Neural progenitor cell (in vitro differentiated cells): ENCODE measurements around the gene CAMSAP1. TPM values are rescaled to one million over a fixed set of nuclear protein-coding genes. Genes with fewer than 3 reads are reported as not detected.

ENCODE experiments used
- DNase-seq: peaks from one replicate; pipeline ENCODE4 v3.0.0-alpha.2; 2016; ENCODE audit warnings: low spot score
- H2AFZ ChIP-seq: fragments of 200-600 bp; sonication (generic); replicated peaks from 2 replicates; pipeline ENCODE4 v1.6.1; 2016; ENCODE audit warnings: antibody characterized with exemption
- H3F3A ChIP-seq: fragments of 200-600 bp; sonication (generic); 2 replicates; pipeline ENCODE4 v1.6.1; 2016; ENCODE audit warnings: antibody characterized with exemption, low read depth
- H3K27ac ChIP-seq: fragments of 200-600 bp; sonication (generic); 2 replicates; pipeline ENCODE4 v1.5.1; 2016; ENCODE audit warnings: mild to moderate bottlenecking
- H3K27me3 ChIP-seq: fragments of 200-600 bp; sonication (generic); 2 replicates; pipeline ENCODE4 v1.6.1; 2016; ENCODE audit warnings: mild to moderate bottlenecking, moderate library complexity
- H3K36me3 ChIP-seq: fragments of 200-600 bp; sonication (generic); 2 replicates; pipeline ENCODE4 v1.5.1; 2016
- H3K4me1 ChIP-seq: fragments of 200-600 bp; sonication (generic); 2 replicates; pipeline ENCODE4 v1.6.1; 2016; ENCODE audit warnings: mixed run types
- H3K4me2 ChIP-seq: fragments of 200-600 bp; sonication (generic); 2 replicates; pipeline ENCODE4 v1.6.1; 2016
- H3K4me3 ChIP-seq: fragments of 200-600 bp; sonication (generic); 2 replicates; pipeline ENCODE4 v1.5.1; 2016
- H3K79me2 ChIP-seq: fragments of 200-600 bp; sonication (generic); 2 replicates; pipeline ENCODE4 v1.6.1; 2016; ENCODE audit warnings: low read depth
- H3K9ac ChIP-seq: fragments of 200-600 bp; sonication (generic); 2 replicates; pipeline ENCODE4 v1.6.1; 2016
- H3K9me3 ChIP-seq: fragments of 200-600 bp; sonication (generic); 2 replicates; pipeline ENCODE4 v1.5.1; 2016; ENCODE audit warnings: low read depth
- H4K20me1 ChIP-seq: fragments of 200-600 bp; sonication (generic); 2 replicates; pipeline ENCODE4 v1.6.1; 2016; ENCODE audit warnings: low read depth
- H3K27ac Mint-ChIP-seq: 3 replicates; pipeline ENCODE4 v1.8.0; 2021; ENCODE audit warnings: mixed read lengths
- H3K27me3 Mint-ChIP-seq: 2 replicates; pipeline ENCODE4 v1.8.0; 2022; ENCODE audit warnings: low read depth, mild to moderate bottlenecking, inconsistent platforms, moderate library complexity, mixed read lengths; ENCODE audit not compliant: insufficient read depth
- H3K36me3 Mint-ChIP-seq: 3 replicates; pipeline ENCODE4 v1.8.0; 2021; ENCODE audit warnings: mixed read lengths
- H3K4me1 Mint-ChIP-seq: 3 replicates; pipeline ENCODE4 v1.8.0; 2021; ENCODE audit warnings: mixed read lengths
- H3K4me3 Mint-ChIP-seq: 3 replicates; pipeline ENCODE4 v1.8.0; 2021; ENCODE audit warnings: mild to moderate bottlenecking, moderate library complexity, mixed read lengths
- H3K9me3 Mint-ChIP-seq: 3 replicates; pipeline ENCODE4 v1.8.0; 2020; ENCODE audit warnings: mixed read lengths
- EZH2 ChIP-seq: fragments of 200-600 bp; sonication (generic); IDR thresholded peaks from 2 replicates; pipeline ENCODE4 v1.6.1; 2017; ENCODE audit warnings: antibody characterized with exemption, mild to moderate bottlenecking, moderate library complexity
- EZH2phosphoT487 ChIP-seq: fragments of 200-600 bp; sonication (generic); IDR thresholded peaks from 2 replicates; pipeline ENCODE4 v1.6.1; 2017; ENCODE audit warnings: antibody characterized with exemption
- total RNA-seq: library from RNA; depleted of rRNA; stranded (reverse); fragments of >200 nt; gene quantifications from 2 replicates; pipeline ENCODE4 v1.2.3, GENCODE V29; 2015; ENCODE audit warnings: low replicate concordance
- TF ChIP-seq, protein P1 (sequence below): fragments of 200-600 bp; sonication (generic); IDR thresholded peaks from 2 replicates; pipeline ENCODE4 v1.5.1; 2017; ENCODE audit warnings: antibody characterized with exemption, mild to moderate bottlenecking

The CAMSAP1 gene
- total RNA-seq, 1 donor from 2014 or later, result 39.3 TPM

DNA sequence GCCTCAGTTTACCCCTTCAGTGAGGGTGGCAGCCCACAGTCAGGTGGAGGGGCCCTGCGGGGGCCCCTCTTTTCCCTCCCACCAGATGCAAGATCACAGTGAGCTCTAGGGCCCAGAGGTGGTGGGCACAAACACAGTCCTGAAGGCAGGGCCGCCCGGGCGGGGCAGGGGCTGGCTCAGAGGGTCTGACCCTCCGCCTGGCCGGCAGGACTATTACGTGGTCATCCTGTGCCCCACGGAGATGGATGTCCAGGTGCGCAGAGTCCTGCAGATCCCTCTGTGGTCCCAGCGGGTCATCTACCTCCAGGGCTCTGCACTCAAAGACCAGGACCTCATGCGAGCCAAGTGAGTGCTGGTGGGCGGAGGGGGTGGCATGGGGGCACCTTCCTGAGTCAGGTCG is 141.9 kb downstream of the CAMSAP1 start:
- Mint-ChIP-seq H3K36me3 (peaks cover 2% of the 10 kb centered on the region), H3K4me1 (peaks cover 3% of the 10 kb centered on the region), H3K9me3 (peaks cover 14% of the 10 kb centered on the region), H3K27ac (no peak overlapping the region), H3K27me3 (peaks cover 12% of the 10 kb centered on the region), H3K4me3 (no peak overlapping the region)
- Histone ChIP-seq H3F3A (no peaks in the 10 kb centered on the region), H3K9ac (no peak overlapping the region), H3K27ac (no peak overlapping the region), H3K27me3 (no peaks in the 10 kb centered on the region), H3K9me3 (no peaks in the 10 kb centered on the region), H2AFZ (no peak overlapping the region), H4K20me1 (no peaks in the 10 kb centered on the region), H3K79me2 (no peaks in the 10 kb centered on the region), H3K4me1 (no peaks in the 10 kb centered on the region), H3K4me3 (no peak overlapping the region), H3K36me3 (no peaks in the 10 kb centered on the region), H3K4me2 (no peak overlapping the region)
- no peak for DNase-seq
- TF ChIP-seq, protein P1, sequence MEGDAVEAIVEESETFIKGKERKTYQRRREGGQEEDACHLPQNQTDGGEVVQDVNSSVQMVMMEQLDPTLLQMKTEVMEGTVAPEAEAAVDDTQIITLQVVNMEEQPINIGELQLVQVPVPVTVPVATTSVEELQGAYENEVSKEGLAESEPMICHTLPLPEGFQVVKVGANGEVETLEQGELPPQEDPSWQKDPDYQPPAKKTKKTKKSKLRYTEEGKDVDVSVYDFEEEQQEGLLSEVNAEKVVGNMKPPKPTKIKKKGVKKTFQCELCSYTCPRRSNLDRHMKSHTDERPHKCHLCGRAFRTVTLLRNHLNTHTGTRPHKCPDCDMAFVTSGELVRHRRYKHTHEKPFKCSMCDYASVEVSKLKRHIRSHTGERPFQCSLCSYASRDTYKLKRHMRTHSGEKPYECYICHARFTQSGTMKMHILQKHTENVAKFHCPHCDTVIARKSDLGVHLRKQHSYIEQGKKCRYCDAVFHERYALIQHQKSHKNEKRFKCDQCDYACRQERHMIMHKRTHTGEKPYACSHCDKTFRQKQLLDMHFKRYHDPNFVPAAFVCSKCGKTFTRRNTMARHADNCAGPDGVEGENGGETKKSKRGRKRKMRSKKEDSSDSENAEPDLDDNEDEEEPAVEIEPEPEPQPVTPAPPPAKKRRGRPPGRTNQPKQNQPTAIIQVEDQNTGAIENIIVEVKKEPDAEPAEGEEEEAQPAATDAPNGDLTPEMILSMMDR, result no peak
- TF ChIP-seq EZH2phosphoT487 (no peak), EZH2 (no peak)

DNA sequence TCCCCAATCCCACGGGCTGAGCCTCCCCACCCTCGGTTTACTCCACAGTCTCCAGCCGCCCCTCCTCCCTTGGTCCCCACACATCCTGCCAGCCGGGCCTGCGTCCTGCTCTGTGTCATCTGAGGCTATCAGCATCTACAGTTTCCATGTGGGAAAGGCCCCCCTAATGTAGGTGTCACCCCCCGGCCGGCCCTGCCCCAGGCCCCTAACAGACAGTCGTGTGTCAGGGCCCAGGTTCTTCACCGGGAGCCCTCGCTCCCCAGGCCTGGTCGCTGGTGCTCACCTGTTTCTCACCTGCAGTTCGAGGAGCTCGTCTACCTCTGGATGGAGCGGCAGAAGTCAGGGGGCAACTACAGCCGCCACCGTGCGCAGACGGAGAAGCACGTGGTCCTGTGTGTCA is 142.6 kb downstream of the CAMSAP1 start:
- Histone ChIP-seq H2AFZ (no peak overlapping the region), H4K20me1 (no peaks in the 10 kb centered on the region), H3K36me3 (no peaks in the 10 kb centered on the region), H3F3A (no peaks in the 10 kb centered on the region), H3K4me3 (no peak overlapping the region), H3K79me2 (no peaks in the 10 kb centered on the region), H3K9ac (no peak overlapping the region), H3K9me3 (no peaks in the 10 kb centered on the region), H3K27me3 (no peaks in the 10 kb centered on the region), H3K27ac (no peak overlapping the region), H3K4me1 (no peaks in the 10 kb centered on the region), H3K4me2 (no peak overlapping the region)
- Mint-ChIP-seq H3K4me3 (no peak overlapping the region), H3K4me1 (peaks cover 3% of the 10 kb centered on the region), H3K27me3 (peaks cover 14% of the 10 kb centered on the region), H3K36me3 (peaks cover 2% of the 10 kb centered on the region), H3K9me3 (peaks cover 14% of the 10 kb centered on the region), H3K27ac (no peak overlapping the region)
- DNase-seq, result no peak
- TF ChIP-seq EZH2phosphoT487 (no peak), EZH2 (no peak)
- TF ChIP-seq, protein P1, result no peak

DNA sequence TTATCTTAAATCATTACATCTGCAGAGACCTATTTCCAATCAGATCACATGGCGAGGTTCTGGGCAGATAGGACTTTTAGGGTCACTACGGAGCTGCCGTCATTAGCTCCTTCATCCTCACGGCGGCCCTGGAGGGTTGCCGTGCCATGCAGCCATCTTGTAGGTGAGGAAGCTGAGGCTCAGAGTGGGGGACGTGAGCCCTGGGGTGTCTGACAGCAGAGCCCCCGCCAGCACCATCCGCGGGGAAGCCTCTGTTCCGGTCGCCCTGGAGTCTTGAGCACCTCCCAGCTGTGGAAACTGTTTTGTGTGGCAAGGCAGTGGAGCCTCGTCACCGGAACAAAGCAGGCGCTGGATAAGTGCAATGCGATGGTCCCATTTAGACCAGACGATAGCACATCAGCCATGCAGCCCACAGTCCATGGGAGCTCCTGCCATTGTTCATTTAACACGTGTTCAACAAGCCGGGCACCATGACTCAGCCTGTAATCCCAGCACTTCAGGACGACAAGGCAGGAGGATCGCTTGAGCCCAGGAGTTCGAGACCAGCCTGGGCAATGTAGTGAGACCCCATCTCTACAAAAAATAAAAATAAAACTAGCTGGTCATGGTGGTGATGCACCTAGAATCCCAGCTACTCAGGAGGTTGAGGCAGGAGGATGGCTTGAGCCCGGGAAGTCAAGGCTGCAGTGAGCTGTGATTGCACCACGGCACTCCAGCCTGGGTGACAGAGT is 143.5 kb downstream of the CAMSAP1 start:
- Mint-ChIP-seq H3K36me3 (peaks cover 2% of the 10 kb centered on the region), H3K9me3 (peaks cover 14% of the 10 kb centered on the region), H3K27ac (no peak overlapping the region), H3K4me3 (no peak overlapping the region), H3K27me3 (peaks cover 12% of the 10 kb centered on the region), H3K4me1 (peaks cover 1% of the 10 kb centered on the region)
- Histone ChIP-seq H3K27me3 (no peaks in the 10 kb centered on the region), H3K4me3 (no peak overlapping the region), H3F3A (no peaks in the 10 kb centered on the region), H3K79me2 (no peaks in the 10 kb centered on the region), H3K4me2 (no peak overlapping the region), H2AFZ (no peak overlapping the region), H4K20me1 (no peaks in the 10 kb centered on the region), H3K27ac (no peak overlapping the region), H3K4me1 (no peaks in the 10 kb centered on the region), H3K9ac (no peak overlapping the region), H3K36me3 (no peaks in the 10 kb centered on the region), H3K9me3 (no peaks in the 10 kb centered on the region)
- no peak for TF ChIP-seq EZH2
- TF ChIP-seq EZH2phosphoT487, result no peak
- TF ChIP-seq, protein P1, result no peak
- no peak for DNase-seq
